HG03159 (cell line): Measurements from ENCODE around the gene WDHD1.
"Not testable (repeated sequence)": the region's sequence is repeated elsewhere in the genome, so short reads cannot be mapped to it uniquely, and the experiment has no call there.

Experiments
- ATAC-seq: cut with Tn5 transposase; IDR thresholded peaks from one replicate; pipeline ENCODE4 v1.9.1; 2021; ENCODE audit warnings: mild to moderate bottlenecking, moderate library complexity; ENCODE audit not compliant: unreplicated experiment

WDHD1 gene

DNA sequence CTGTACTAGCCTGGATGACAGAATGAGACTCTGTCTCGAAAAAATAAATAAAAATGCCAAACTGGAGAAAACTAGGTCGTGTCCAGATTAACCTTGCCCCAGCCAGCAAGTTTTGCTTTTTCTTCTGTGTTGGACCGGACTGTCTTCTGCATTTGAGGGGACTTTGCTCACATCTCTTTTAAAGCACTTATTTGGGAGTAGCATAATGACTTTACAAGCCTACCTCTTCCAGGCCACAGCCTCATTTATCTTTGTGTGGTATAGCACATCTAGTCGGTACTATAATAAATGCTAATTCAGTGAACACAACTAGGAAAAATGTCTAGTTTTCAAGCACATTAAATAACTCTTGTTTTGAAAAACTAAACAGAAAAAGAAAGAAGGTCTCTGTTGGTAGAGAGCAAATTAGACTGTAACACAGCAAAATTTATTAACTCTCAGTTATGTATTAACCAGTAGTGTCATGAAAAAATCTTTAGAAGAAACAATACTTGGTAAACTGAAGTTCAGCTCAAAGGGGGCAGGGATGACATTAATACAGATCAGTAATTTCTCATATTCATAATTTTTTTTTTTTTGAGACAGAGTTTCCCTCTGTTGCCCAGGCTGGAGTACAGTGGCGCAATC lies 52.0 kb downstream of the WDHD1 start:
- no peak for ATAC-seq

GRCh38 chr14:54967496-54967895 lies 59.4 kb downstream of the WDHD1 start:
- no peak for ATAC-seq

GRCh38 chr14:54955143-54955542 lies 71.8 kb downstream of the WDHD1 start:
- no peak for ATAC-seq

DNA sequence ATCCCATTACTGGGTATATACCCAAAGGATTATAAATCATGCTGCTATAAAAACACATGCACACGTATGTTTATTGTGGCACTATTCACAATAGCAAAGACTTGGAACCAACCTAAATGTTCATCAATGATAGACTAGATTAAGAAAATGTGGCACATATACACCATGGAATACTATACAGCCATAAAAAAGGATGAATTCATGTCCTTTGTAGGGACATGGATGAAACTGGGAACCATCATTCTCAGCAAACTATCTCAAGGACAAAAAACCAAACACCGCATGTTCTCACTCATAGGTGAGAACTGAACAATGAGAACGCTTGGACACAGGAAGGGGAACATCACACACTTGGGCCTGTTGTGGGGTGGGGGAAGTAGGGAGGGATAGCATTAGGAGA lies 73.3 kb downstream of the WDHD1 start:
- ATAC-seq: not testable (repeated sequence)

DNA sequence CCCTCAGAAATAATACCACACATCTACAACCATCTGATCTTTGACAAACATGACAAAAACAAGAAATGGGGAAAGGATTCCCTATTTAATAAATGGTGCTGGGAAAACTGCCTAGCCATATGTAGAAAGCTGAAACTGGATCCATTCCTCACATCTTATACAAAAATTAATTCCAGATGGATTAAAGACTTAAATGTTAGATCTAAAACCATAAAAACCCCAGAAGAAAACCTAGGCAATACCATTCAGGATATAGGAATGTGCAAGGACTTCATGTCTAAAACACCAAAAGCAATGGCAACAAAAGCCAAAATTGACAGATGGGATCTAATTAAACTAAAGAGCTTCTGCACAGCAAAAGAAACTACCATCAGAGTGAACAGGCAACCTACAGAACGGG lies 74.1 kb downstream of the WDHD1 start:
- not testable (repeated sequence) for ATAC-seq

GRCh38 chr14:54947230-54947629 lies 79.7 kb downstream of the WDHD1 start:
- ATAC-seq: no peak

- no peak for ATAC-seq
These were observed 80.4 kb downstream of the WDHD1 start for GRCh38 chr14:54946500-54946899.

DNA sequence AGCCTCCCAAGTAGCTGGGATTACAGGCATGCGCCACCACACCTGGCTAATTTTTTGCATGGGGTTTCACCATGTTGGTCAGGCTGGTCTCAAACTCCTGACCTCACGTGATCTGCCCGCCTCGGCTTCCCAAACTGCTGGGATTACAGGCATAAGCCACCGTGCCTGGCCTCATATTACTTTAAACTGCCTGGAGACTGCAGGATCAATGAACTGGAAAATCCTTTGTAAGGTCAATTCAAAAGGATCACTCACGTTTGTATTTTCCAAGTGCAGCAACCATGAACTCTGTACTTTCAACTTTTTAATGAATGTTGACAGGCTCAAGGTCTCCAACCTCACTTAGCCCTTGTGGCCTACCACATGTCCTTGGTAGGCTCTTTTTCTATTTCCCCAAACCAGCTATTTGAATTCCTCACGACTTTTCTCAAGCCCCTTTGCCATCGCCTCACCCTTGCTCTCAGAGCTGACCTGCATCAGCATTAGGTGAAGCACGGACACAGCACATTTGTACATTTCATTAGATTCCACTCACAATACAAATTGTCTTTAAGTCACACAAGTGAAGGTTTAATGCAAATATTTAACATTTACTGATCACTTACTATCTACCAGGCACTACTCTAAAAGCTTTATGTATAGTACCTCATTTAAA lies 82.0 kb downstream of the WDHD1 start:
- ATAC-seq: no peak

DNA sequence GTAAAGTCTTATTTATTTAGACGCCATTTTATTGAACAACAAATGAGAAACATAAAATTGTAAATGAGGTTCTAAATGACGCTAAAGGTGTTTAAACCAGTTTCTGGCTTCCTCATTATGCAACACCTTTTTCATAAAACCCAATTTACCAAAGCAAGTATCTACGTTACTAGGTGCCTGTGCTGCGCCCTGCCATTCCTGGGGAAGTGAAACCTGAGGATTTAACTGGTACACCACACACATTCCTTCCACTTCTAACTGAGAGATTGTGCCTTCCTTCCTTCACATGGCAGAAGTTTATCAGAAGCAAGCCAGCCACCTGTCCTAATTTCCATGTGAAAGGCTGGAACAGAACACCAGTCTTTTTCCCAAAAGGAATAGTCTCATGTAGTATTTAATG lies 84.0 kb downstream of the WDHD1 start:
- no peak for ATAC-seq

GRCh38 chr14:54936816-54937215 lies 90.1 kb downstream of the WDHD1 start:
- no peak for ATAC-seq

GRCh38 chr14:54935958-54936357 lies 90.9 kb downstream of the WDHD1 start:
- no peak for ATAC-seq

- no peak for ATAC-seq
These were observed 91.8 kb downstream of the WDHD1 start for GRCh38 chr14:54935100-54935499.

GRCh38 chr14:54933006-54933405 lies 93.9 kb downstream of the WDHD1 start:
- no peak for ATAC-seq

- no peak for ATAC-seq
These were observed 95.1 kb downstream of the WDHD1 start for GRCh38 chr14:54931598-54932340.

GRCh38 chr14:54931101-54931500 lies 95.8 kb downstream of the WDHD1 start:
- no peak for ATAC-seq

DNA sequence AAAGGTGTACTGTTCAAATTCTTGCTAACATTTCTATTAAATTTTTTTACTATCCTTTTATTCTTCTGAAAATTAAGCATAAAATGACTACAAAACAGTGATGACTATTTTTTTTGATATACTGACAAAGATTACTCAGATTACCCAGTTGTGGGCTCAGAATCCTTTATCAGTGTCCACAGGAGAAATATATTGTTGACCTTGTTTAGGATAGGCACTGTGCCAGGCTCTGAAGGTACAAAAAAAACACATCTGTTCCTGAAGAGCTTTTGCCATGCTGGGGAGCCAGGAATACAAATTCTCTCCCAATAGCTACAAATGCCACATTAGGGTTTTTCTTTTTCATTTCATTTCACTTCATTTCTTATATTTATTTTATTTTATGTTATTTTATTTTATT lies 97.3 kb downstream of the WDHD1 start:
- ATAC-seq: no peak

- no peak for ATAC-seq
These were observed 98.7 kb downstream of the WDHD1 start for GRCh38 chr14:54928216-54928615.

GRCh38 chr14:54927551-54927950 lies 99.3 kb downstream of the WDHD1 start:
- ATAC-seq: no peak

DNA sequence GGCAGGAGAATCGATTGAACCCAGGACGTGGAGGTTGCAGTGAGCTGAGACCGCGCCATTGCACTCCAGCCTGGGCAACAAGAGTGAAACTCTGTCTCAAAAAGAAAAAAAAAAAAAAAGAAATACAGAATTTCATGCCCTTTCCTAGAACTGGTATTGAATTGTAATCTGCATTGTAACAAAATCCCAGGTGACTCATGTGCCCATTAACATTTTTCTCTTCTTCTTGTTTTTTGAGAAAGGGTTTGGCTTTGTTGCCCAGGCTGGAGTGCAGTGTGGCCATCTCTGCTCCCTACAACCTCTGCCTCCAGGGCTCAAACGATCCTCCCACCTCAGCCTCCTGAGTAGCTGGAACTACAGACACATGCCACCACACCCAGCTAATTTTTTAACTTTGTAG lies 100.3 kb downstream of the WDHD1 start:
- not testable (repeated sequence) for ATAC-seq

- no peak for ATAC-seq
These were observed 104.3 kb downstream of the WDHD1 start for GRCh38 chr14:54922598-54922997.

DNA sequence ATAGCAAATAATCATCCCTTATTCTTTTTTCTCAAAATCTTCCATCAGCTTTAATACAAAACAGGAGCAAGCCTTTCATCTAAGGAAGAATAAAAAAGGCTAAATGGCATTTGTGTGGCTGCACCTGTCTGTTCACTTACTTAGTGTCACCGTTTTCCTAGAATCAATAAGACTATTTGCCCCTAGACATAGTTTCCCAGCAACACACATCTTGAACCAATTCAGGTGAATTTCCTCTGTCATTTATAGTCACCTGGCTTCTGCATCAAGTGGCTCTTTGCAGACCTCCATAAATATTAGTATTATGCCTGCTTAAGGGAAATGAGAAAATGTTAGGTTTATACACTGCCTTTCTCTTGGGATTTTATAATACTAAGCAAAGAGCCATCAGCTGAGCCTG lies 106.8 kb downstream of the WDHD1 start:
- ATAC-seq: no peak

GRCh38 chr14:54919330-54919729 lies 107.6 kb downstream of the WDHD1 start:
- no peak for ATAC-seq
